AG08396 (cell line): ENCODE results near the gene FBN2.
"Not testable (repeated sequence)": the region's sequence is repeated elsewhere in the genome, so short reads cannot be mapped to it uniquely, and the experiment has no call there.

Source experiments
- DNase-seq: peaks from one replicate; pipeline ENCODE4 v3.0.0; 2012; ENCODE audit warnings: low spot score, mixed read lengths

Gene FBN2

GRCh38 chr5:128534726-128535125 is 3.3 kb downstream of the FBN2 start:
- DNase-seq: no peak

- no peak for DNase-seq
Observed at GRCh38 chr5:128532776-128533175, 5.3 kb downstream of the FBN2 start.

- DNase-seq: no peak
Observed at GRCh38 chr5:128532127-128532526, 5.9 kb downstream of the FBN2 start.

GRCh38 chr5:128528637-128529255 is 9.3 kb downstream of the FBN2 start:
- DNase-seq: no peak

GRCh38 chr5:128528126-128528525 is 9.9 kb downstream of the FBN2 start:
- DNase-seq: no peak

- no peak for DNase-seq
Observed at GRCh38 chr5:128527077-128527476, 11.0 kb downstream of the FBN2 start.

- DNase-seq: no peak
Observed at GRCh38 chr5:128522336-128522735, 15.7 kb downstream of the FBN2 start.

GRCh38 chr5:128519827-128520226 is 18.2 kb downstream of the FBN2 start:
- no peak for DNase-seq

- no peak for DNase-seq
Observed at GRCh38 chr5:128516978-128517377, 21.1 kb downstream of the FBN2 start.

- DNase-seq: no peak
Observed at GRCh38 chr5:128513806-128514205, 24.2 kb downstream of the FBN2 start.

- no peak for DNase-seq
Observed at GRCh38 chr5:128512894-128513293, 25.2 kb downstream of the FBN2 start.

- no peak for DNase-seq
Observed at GRCh38 chr5:128506643-128507042, 31.4 kb downstream of the FBN2 start.

- DNase-seq: not testable (repeated sequence)
Observed at GRCh38 chr5:128503727-128504126, 34.3 kb downstream of the FBN2 start.

GRCh38 chr5:128498844-128499455 is 39.1 kb downstream of the FBN2 start:
- peak; percentile 13 for DNase-seq

GRCh38 chr5:128494516-128494915 is 43.5 kb downstream of the FBN2 start:
- no peak for DNase-seq

- no peak for DNase-seq
Observed at GRCh38 chr5:128493657-128494329, 44.3 kb downstream of the FBN2 start.

- no peak for DNase-seq
Observed at GRCh38 chr5:128491291-128491690, 46.8 kb downstream of the FBN2 start.

GRCh38 chr5:128490761-128491160 is 47.3 kb downstream of the FBN2 start:
- DNase-seq: no peak

- no peak for DNase-seq
Observed at GRCh38 chr5:128487041-128487440, 51.0 kb downstream of the FBN2 start.

GRCh38 chr5:128483738-128484137 is 54.3 kb downstream of the FBN2 start:
- no peak for DNase-seq

GRCh38 chr5:128480906-128481633 is 57.0 kb downstream of the FBN2 start:
- DNase-seq: no peak

- DNase-seq: no peak
Observed at GRCh38 chr5:128480158-128480557, 57.9 kb downstream of the FBN2 start.
